Fibroblast of lung (primary cell): ENCODE data around the gene APBB3. TPM values are rescaled to one million over a fixed set of nuclear protein-coding genes. Genes with fewer than 3 reads are reported as not detected.
A peak's percentile ranks its signal among the peaks of the same experiment; 100 is the strongest.

Experiments
- DNase-seq, 2 donors: peaks; one replicate each; pipeline versions ENCODE4 v3.0.0 to v3.0.0-alpha.2; 2010; ENCODE audit warnings: low read depth in 2 of 2
- H2AFZ ChIP-seq: 2 replicates; pipeline ENCODE4 v1.5.1; 2012; ENCODE audit warnings: low read length, control low read depth, inconsistent platforms
- H3K27ac ChIP-seq: 2 replicates; pipeline ENCODE4 v1.5.1; 2011; ENCODE audit warnings: low read length, control low read depth; ENCODE audit not compliant: insufficient read depth
- H3K27me3 ChIP-seq: 2 replicates; pipeline ENCODE4 v1.5.1; 2011; ENCODE audit warnings: mild to moderate bottlenecking, low read length; ENCODE audit not compliant: control insufficient read depth, insufficient read depth
- H3K36me3 ChIP-seq: 2 replicates; pipeline ENCODE4 v1.5.1; 2011; ENCODE audit warnings: low read length; ENCODE audit not compliant: control insufficient read depth, insufficient read depth
- H3K4me1 ChIP-seq: 2 replicates; pipeline ENCODE4 v1.5.1; 2011; ENCODE audit warnings: low read length; ENCODE audit not compliant: control insufficient read depth, insufficient read depth; ENCODE audit errors: extremely low read depth
- H3K4me2 ChIP-seq: 2 replicates; pipeline ENCODE4 v1.5.1; 2011; ENCODE audit warnings: low read length, control low read depth; ENCODE audit not compliant: insufficient read depth; ENCODE audit errors: extremely low read depth
- H3K4me3 ChIP-seq, 4 experiments: fragments of 200-600 bp in 1 of 4; sonication (generic) in 1 of 4; replicated peaks in 1 of 4; 2 replicates each; pipeline ENCODE4 v1.5.1; 2011 to 2016; ENCODE audit warnings: low read length in 4 of 4, low read depth in 3 of 4, mild to moderate bottlenecking in 3 of 4, control low read depth in 2 of 4, inconsistent platforms in 1 of 4, mixed read lengths in 1 of 4; ENCODE audit not compliant: insufficient read depth in 1 of 4; ENCODE audit errors: control extremely low read depth in 1 of 4
- H3K79me2 ChIP-seq: 2 replicates; pipeline ENCODE4 v1.5.1; 2012; ENCODE audit warnings: mild to moderate bottlenecking, low read length, inconsistent platforms; ENCODE audit not compliant: control insufficient read depth, insufficient read depth
- H3K9ac ChIP-seq: 2 replicates; pipeline ENCODE4 v1.5.1; 2011; ENCODE audit warnings: mild to moderate bottlenecking, low read length, control low read depth; ENCODE audit not compliant: insufficient read depth
- H3K9me3 ChIP-seq: 2 replicates; pipeline ENCODE4 v1.5.1; 2012; ENCODE audit warnings: low read depth, low read length; ENCODE audit not compliant: control insufficient read depth, insufficient read depth
- H4K20me1 ChIP-seq: 2 replicates; pipeline ENCODE4 v1.5.1; 2011; ENCODE audit warnings: low read length; ENCODE audit not compliant: control insufficient read depth, insufficient read depth; ENCODE audit errors: extremely low read depth
- CTCF ChIP-seq, 2 donors: IDR thresholded peaks in 1 of 2; conservative IDR thresholded peaks in 1 of 2; 1 replicate in 1 of 2; 2 replicates in 1 of 2; pipeline ENCODE4 v1.5.1; 2011 to 2012; ENCODE audit warnings: low read length in 2 of 2, control low read depth in 1 of 2, inconsistent platforms in 1 of 2, low read depth in 1 of 2, mild to moderate bottlenecking in 1 of 2
- EZH2 ChIP-seq: IDR thresholded peaks from 2 replicates; pipeline ENCODE4 v1.5.1; 2012; ENCODE audit warnings: low read length, control low read depth, mild to moderate bottlenecking; ENCODE audit errors: missing control alignments
- polyA plus RNA-seq, 2 donors: library from polyadenylated mRNA; depleted of rRNA in 1 of 2; stranded (reverse) in 1 of 2; unstranded in 1 of 2; fragments of >200 nt; gene quantifications; 2 replicates each; pipeline ENCODE4 v1.2.1, GENCODE V29; 2011 to 2012; ENCODE audit warnings: missing spikeins in 1 of 2
- total RNA-seq: library from RNA; depleted of rRNA; stranded (reverse); fragments of >200 nt; gene quantifications from 2 replicates; pipeline ENCODE4 v1.2.1, GENCODE V29; 2014

Gene APBB3
- total and polyA plus RNA-seq, 2 donors (not counting 1 experiment from before 2014, with no cell fraction given), result 11.7 to 19.8 TPM

DNA sequence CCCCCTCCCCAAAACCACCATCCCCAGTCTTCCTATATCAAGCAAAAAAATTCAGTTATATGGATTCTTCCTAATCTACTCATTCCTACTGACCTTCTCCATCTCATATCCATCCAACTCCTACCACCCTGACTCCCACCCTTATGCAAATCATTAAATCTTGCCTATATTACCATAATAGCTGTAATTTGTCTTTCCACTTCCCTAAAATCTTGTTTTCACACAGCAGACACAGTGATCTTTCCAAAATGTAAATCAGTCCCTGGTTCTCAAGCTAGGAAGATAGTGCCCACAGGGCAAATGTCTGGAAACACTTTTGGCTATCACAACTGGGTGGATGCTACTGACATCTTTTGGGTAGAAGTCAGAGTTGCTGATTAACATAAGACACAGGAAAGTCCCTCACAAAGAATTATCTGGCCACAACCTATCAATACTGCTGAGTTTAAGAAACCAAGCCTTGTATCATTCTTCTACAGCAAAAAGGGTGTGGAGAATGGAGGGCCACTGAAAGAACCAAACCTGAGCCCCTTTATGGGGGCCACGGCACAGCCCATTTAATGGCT is 8.6 kb downstream of the APBB3 start:
- no peak for DNase-seq
- H3K9me3 ChIP-seq, result no peaks in the 10 kb centered on the region
- peaks cover 8% of the 10 kb centered on the region for H3K36me3 ChIP-seq

DNA sequence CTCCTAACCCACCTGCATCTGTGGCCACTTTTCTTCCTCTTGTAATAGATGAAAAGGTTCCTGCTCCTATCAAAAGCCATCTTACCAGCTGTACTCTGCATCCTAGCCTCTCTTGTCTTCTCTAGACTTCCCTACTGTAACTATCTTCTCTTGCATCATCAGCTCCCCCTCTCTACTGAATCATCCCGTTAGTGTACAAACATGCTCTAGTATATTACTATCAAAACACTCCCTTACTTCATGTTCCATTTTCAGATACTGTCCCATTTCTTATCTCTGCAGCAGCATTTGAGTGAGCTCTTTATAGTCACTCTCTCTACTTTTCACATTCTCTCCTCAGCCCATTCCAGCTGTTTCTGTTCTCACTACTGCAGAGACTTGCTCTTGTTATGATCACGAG is 9.9 kb downstream of the APBB3 start:
- no peaks in the 10 kb centered on the region for H3K27me3 ChIP-seq
- no peak for TF ChIP-seq CTCF (conservative IDR thresholded peaks at IDR 0.05 in 1 of 2, IDR thresholded peaks at IDR 0.05 in 1 of 2; ENCODE audit: low read depth in 1 of 2, low read length in 2 of 2)
- no peak for TF ChIP-seq EZH2
- H3K27ac ChIP-seq, result no peak overlapping the region
- no peaks in the 10 kb centered on the region for H3K4me1 ChIP-seq
- H3K79me2 ChIP-seq, result peaks cover 40% of the 10 kb centered on the region
- H3K36me3 ChIP-seq, result peaks cover 19% of the 10 kb centered on the region
- H3K9me3 ChIP-seq, result no peaks in the 10 kb centered on the region
- peaks cover 2% of the 10 kb centered on the region for H4K20me1 ChIP-seq
- no peak overlapping the region for H3K9ac ChIP-seq
- peak; percentile 42 to 58 for DNase-seq
- H3K4me3 ChIP-seq, result peak overlapping the region in 1 of 4 experiments; percentile 17
- H2AFZ ChIP-seq, result no peak overlapping the region
- no peak overlapping the region for H3K4me2 ChIP-seq

More for the DNA sequence above, 8.6 kb downstream of the APBB3 start:
- peak overlapping the region; percentile 66 to 95 (median 80) for H3K4me3 ChIP-seq
- peak overlapping the region; percentile 89 for H3K4me2 ChIP-seq
- no peaks in the 10 kb centered on the region for H4K20me1 ChIP-seq
- H3K4me1 ChIP-seq, result no peaks in the 10 kb centered on the region
- TF ChIP-seq CTCF (conservative IDR thresholded peaks at IDR 0.05 in 1 of 2, IDR thresholded peaks at IDR 0.05 in 1 of 2; ENCODE audit: low read depth in 1 of 2, low read length in 2 of 2) (no peak), EZH2 (no peak)
- peaks cover 40% of the 10 kb centered on the region for H3K79me2 ChIP-seq
- no peaks in the 10 kb centered on the region for H3K27me3 ChIP-seq
- peak overlapping the region; percentile 81 for H3K27ac ChIP-seq
- H2AFZ ChIP-seq, result no peak overlapping the region
- no peak overlapping the region for H3K9ac ChIP-seq

GRCh38 chr5:140553657-140554056 is 10.7 kb downstream of the APBB3 start:
- Histone ChIP-seq H3K36me3 (peaks cover 21% of the 10 kb centered on the region), H3K79me2 (peaks cover 40% of the 10 kb centered on the region), H3K27ac (no peak overlapping the region), H3K27me3 (no peaks in the 10 kb centered on the region), H3K9me3 (no peaks in the 10 kb centered on the region), H2AFZ (no peak overlapping the region), H3K9ac (no peak overlapping the region), H4K20me1 (peaks cover 2% of the 10 kb centered on the region), H3K4me1 (peaks cover 2% of the 10 kb centered on the region), H3K4me3 (no peak overlapping the region), H3K4me2 (no peak overlapping the region)
- TF ChIP-seq EZH2 (no peak), CTCF (conservative IDR thresholded peaks at IDR 0.05 in 1 of 2, IDR thresholded peaks at IDR 0.05 in 1 of 2; ENCODE audit: low read depth in 1 of 2, low read length in 2 of 2) (no peak)
- DNase-seq, result peak in 1 of 2 donors; percentile 22
